Stomach (tissue), 9 donors: Measurements from ENCODE around the gene CMYA5. TPM values are rescaled to one million over a fixed set of nuclear protein-coding genes. Genes with fewer than 3 reads are reported as not detected.

ENCODE experiments used
- DNase-seq, 2 donors: peaks; one replicate each; pipeline versions ENCODE4 v3.0.0 to v3.0.0-alpha.2; 2013 to 2019
- H3K27ac ChIP-seq, 5 donors: fragments of 200-600 bp in 4 of 5; sonication (generic) in 4 of 5; one replicate each; pipeline ENCODE4 v1.5.1; 2013 to 2019; ENCODE audit warnings: mild to moderate bottlenecking in 1 of 5, moderate library complexity in 1 of 5
- H3K27me3 ChIP-seq, 3 donors: fragments of 200-600 bp; sonication (generic); one replicate each; pipeline ENCODE4 v1.5.1; 2017 to 2019; ENCODE audit warnings: mixed run types in 1 of 3
- H3K36me3 ChIP-seq, 4 donors: fragments of 200-600 bp; sonication (generic); 1 replicate in 3 of 4; 2 replicates in 1 of 4; pipeline ENCODE4 v1.5.1; 2016 to 2019
- H3K4me1 ChIP-seq, 4 donors: fragments of 200-600 bp; sonication (generic); one replicate each; pipeline ENCODE4 v1.5.1; 2016 to 2019
- H3K4me3 ChIP-seq, 4 donors: fragments of 200-600 bp; sonication (generic) in 3 of 4; one replicate each; pipeline ENCODE4 v1.5.1; 2016 to 2019; ENCODE audit warnings: mild to moderate bottlenecking in 1 of 4
- H3K9me3 ChIP-seq, 4 donors: fragments of 200-600 bp; sonication (generic); one replicate each; pipeline ENCODE4 v1.5.1; 2016 to 2019
- CTCF ChIP-seq, 7 experiments: fragments of 450-650 bp in 4 of 7; fragments of 200-600 bp in 3 of 7; sonication (generic) in 3 of 7; IDR thresholded peaks; one replicate each; pipeline ENCODE4 v1.5.1; 2016 to 2019; ENCODE audit warnings: antibody characterized with exemption in 7 of 7, control low read depth in 2 of 7, mild to moderate bottlenecking in 1 of 7
- EP300 ChIP-seq: sonication (generic); formaldehyde crosslinking; IDR thresholded peaks from one replicate; pipeline ENCODE4 v1.6.1; 2017; ENCODE audit warnings: antibody characterized with exemption
- POLR2A ChIP-seq, 4 donors: fragments of 450-650 bp; IDR thresholded peaks; one replicate each; pipeline ENCODE4 v1.6.1; 2016; ENCODE audit warnings: antibody characterized with exemption in 4 of 4, control low read depth in 2 of 4, mild to moderate bottlenecking in 1 of 4, moderate library complexity in 1 of 4
- POLR2AphosphoS5 ChIP-seq, 3 donors: sonication (generic); formaldehyde crosslinking; IDR thresholded peaks; one replicate each; pipeline ENCODE4 v1.6.1; 2016; ENCODE audit warnings: antibody characterized with exemption in 3 of 3
- WGBS, 5 donors: extraction: QIAGEN DNeasy Blood & Tissue Kit in 3 of 5; methylation state at CpG; one replicate each; pipeline versions ENCODE4 v1.1.5 to v1.1.7; 2013 to 2018; 5-methylcytosine and 5-hydroxymethylcytosine counted together
- intact Hi-C: fragments of 100-400 bp; cut with DNase I; formaldehyde crosslinking; loops from one replicate; pipeline ENCODE4 v1.15.1; 2023; ENCODE audit warnings: low total_unique reads
- polyA plus RNA-seq, 3 donors: library from polyadenylated mRNA; stranded (reverse); fragments of 200-250 nt; gene quantifications; one replicate each; pipeline ENCODE4 v1.2.3, GENCODE V29; 2013
- total RNA-seq, 5 donors: library from RNA; depleted of rRNA; stranded (reverse); fragments of >200 nt; gene quantifications; one replicate each; pipeline versions ENCODE4 v1.1.0 to v1.2.3, GENCODE V29; 2014 to 2016
- donor health status: healthy with polysubstance abuse.
- donor health status: Bipolar disorder and iron deficiency.
- donor health status: healthy.

The CMYA5 gene
- total and polyA plus RNA-seq, 8 donors = under 0.01 to 13.8 (median 3.4) TPM

GRCh38 chr5:79691007-79691406 lies 1.4 kb downstream of the CMYA5 start:
- H3K36me3 ChIP-seq = peaks cover 0 to 18% (median 13%) of the 10 kb centered on the region in 4 donors
- intact Hi-C loops = no loop called here
- TF ChIP-seq EP300 (no peak), POLR2AphosphoS5 (IDR thresholded peaks at IDR 0.05) (no peak), POLR2A (IDR thresholded peaks at IDR 0.05) (no peak), CTCF (IDR thresholded peaks at IDR 0.05) (no peak)
- no peak overlapping the region for H3K4me3 ChIP-seq
- peaks cover 0 to 24% (median 3%) of the 10 kb centered on the region in 4 donors for H3K4me1 ChIP-seq
- peak overlapping the region in 1 of 5 donors; percentile 85 for H3K27ac ChIP-seq
- WGBS, 5 donors = 50 to 82% (median 67%) methylated on average over 1 of the region's 1 CpG
- no peaks in the 10 kb centered on the region for H3K27me3 ChIP-seq
- peak in 1 of 2 donors; percentile 10 for DNase-seq
- no peaks in the 10 kb centered on the region for H3K9me3 ChIP-seq

GRCh38 chr5:79692596-79692995 lies 3.0 kb downstream of the CMYA5 start:
- intact Hi-C loops = no loop called here
- TF ChIP-seq CTCF (IDR thresholded peaks at IDR 0.05) (no peak), POLR2A (IDR thresholded peaks at IDR 0.05) (no peak), POLR2AphosphoS5 (IDR thresholded peaks at IDR 0.05) (no peak), EP300 (no peak)
- Histone ChIP-seq H3K4me1 (peaks cover 0 to 24% (median 4%) of the 10 kb centered on the region in 4 donors), H3K27ac (no peak overlapping the region), H3K4me3 (no peak overlapping the region), H3K9me3 (no peaks in the 10 kb centered on the region), H3K27me3 (no peaks in the 10 kb centered on the region), H3K36me3 (peaks cover 0 to 5% (median under 1%) of the 10 kb centered on the region in 4 donors)
- no peak for DNase-seq
- WGBS, 5 donors = 91 to 100% (median 96%) methylated on average over 1 of the region's 1 CpG

GRCh38 chr5:79694183-79694582 lies 4.5 kb downstream of the CMYA5 start:
- no peak overlapping the region for H3K27ac ChIP-seq
- TF ChIP-seq EP300 = no peak
- TF ChIP-seq CTCF (IDR thresholded peaks at IDR 0.05) = no peak
- TF ChIP-seq POLR2AphosphoS5 (IDR thresholded peaks at IDR 0.05) = no peak
- TF ChIP-seq POLR2A (IDR thresholded peaks at IDR 0.05) = no peak
- intact Hi-C loops = no loop called here
- H3K27me3 ChIP-seq = no peaks in the 10 kb centered on the region
- H3K4me3 ChIP-seq = no peak overlapping the region
- H3K4me1 ChIP-seq = peaks cover 0 to 19% (median 4%) of the 10 kb centered on the region in 4 donors
- no peak for DNase-seq
- no peaks in the 10 kb centered on the region for H3K36me3 ChIP-seq
- 84 to 100% (median 91%) methylated on average over 1 of the region's 1 CpG for WGBS, 5 donors
- no peaks in the 10 kb centered on the region for H3K9me3 ChIP-seq

- no peaks in the 10 kb centered on the region for H3K9me3 ChIP-seq
- H3K4me1 ChIP-seq = peaks cover 0 to 14% (median 2%) of the 10 kb centered on the region in 4 donors
- H3K4me3 ChIP-seq = no peak overlapping the region
- no peak overlapping the region for H3K27ac ChIP-seq
- no peaks in the 10 kb centered on the region for H3K36me3 ChIP-seq
- DNase-seq = peak in 1 of 2 donors; percentile 24
- no peak for TF ChIP-seq EP300
- no peak for TF ChIP-seq POLR2A (IDR thresholded peaks at IDR 0.05)
- TF ChIP-seq POLR2AphosphoS5 (IDR thresholded peaks at IDR 0.05) = no peak
- TF ChIP-seq CTCF (IDR thresholded peaks at IDR 0.05) = no peak
- intact Hi-C loops = no loop called here
- 76 to 81% (median 79%) methylated on average over 1 of the region's 1 CpG for WGBS, 5 donors
- H3K27me3 ChIP-seq = no peaks in the 10 kb centered on the region
Measured at GRCh38 chr5:79694652-79695051, 5.0 kb downstream of the CMYA5 start.
